ENCODE measurements around the gene ZC3HAV1L.

DNA sequence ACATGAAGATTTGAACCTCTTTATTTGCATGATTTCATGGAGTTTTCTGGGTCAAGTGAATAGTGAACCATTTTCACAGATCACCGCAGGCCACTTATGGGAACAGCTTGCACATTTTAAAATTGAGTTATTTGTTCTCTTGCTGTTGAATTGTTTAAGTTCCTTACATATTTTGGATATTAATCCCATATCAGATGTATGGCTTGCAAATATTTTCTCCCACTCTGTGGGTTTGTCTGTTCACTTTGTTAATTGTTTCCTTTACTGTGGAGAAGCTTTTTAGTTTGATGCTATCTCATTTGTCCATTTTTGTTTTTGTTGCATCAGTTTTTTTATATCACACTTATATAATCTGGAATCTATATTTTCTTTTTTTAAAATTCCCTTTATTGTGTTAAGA lies 14.1 kb upstream of the ZC3HAV1L start:
- no peak for TF ChIP-seq CTCF (IDR thresholded peaks at IDR 0.05)
- TF ChIP-seq POLR2A (IDR thresholded peaks at IDR 0.05): no peak

All from testis (tissue), 2 donors.